Naive thymus-derived CD4-positive, alpha-beta T cell (primary cell): ENCODE results near the gene INTU. TPM values are rescaled to one million over a fixed set of nuclear protein-coding genes. Genes with fewer than 3 reads are reported as not detected.
A peak's percentile ranks its signal among the peaks of the same experiment; 100 is the strongest.
"Not testable (repeated sequence)": the region's sequence is repeated elsewhere in the genome, so short reads cannot be mapped to it uniquely, and the experiment has no call there.

Experiments
- ATAC-seq: fragments of 150-1000 bp; cut with Tn5 transposase; 2 replicates; pipeline ENCODE4 v1.10.0; 2021; ENCODE audit warnings: mild to moderate bottlenecking, moderate library complexity
- CTCF ChIA-PET: fragments of 350-600 bp; sonication (Branson Sonifier 250); formaldehyde crosslinking; loops from one replicate; lab custom pipeline; 2021; ENCODE audit warnings: antibody characterized with exemption; lab: Charles Lee
- POLR2A ChIA-PET: fragments of 350-600 bp; sonication (Branson Sonifier 250); formaldehyde crosslinking; loops from one replicate; lab custom pipeline; 2021; ENCODE audit warnings: antibody characterized with exemption, inconsistent platforms; lab: Charles Lee
- DNase-seq, 9 donors: peaks; one replicate each; pipeline versions ENCODE4 v3.0.0 to v3.0.0-alpha.2; 2020 to 2022; ENCODE audit warnings: mixed read lengths in 1 of 9
- H3K27ac ChIP-seq: one replicate; pipeline ENCODE4 v1.7.0; 2013; ENCODE audit warnings: mild to moderate bottlenecking, low read depth, low read length, moderate library complexity
- H3K27me3 ChIP-seq, 2 donors: one replicate each; pipeline ENCODE4 v1.7.0; 2013; ENCODE audit warnings: low read length in 2 of 2, mild to moderate bottlenecking in 2 of 2, moderate library complexity in 2 of 2; ENCODE audit not compliant: control insufficient read depth in 2 of 2, insufficient read depth in 2 of 2
- H3K36me3 ChIP-seq, 3 experiments: 1 replicate in 2 of 3; 2 replicates in 1 of 3; pipeline ENCODE4 v1.7.0; 2013; ENCODE audit warnings: low read length in 3 of 3, mild to moderate bottlenecking in 3 of 3, moderate library complexity in 1 of 3; ENCODE audit not compliant: insufficient read depth in 3 of 3, control insufficient read depth in 2 of 3
- H3K4me1 ChIP-seq, 2 donors: one replicate each; pipeline ENCODE4 v1.7.0; 2013; ENCODE audit warnings: low read length in 2 of 2, mild to moderate bottlenecking in 2 of 2, moderate library complexity in 1 of 2; ENCODE audit not compliant: control insufficient read depth in 2 of 2, insufficient read depth in 2 of 2
- H3K4me3 ChIP-seq: 2 replicates; pipeline ENCODE4 v1.7.0; 2013; ENCODE audit warnings: mild to moderate bottlenecking, low read length
- H3K9me3 ChIP-seq, 3 experiments: 1 replicate in 2 of 3; 2 replicates in 1 of 3; pipeline ENCODE4 v1.7.0; 2013; ENCODE audit warnings: low read length in 3 of 3; ENCODE audit not compliant: control insufficient read depth in 2 of 3
- H3K27ac Mint-ChIP-seq, 9 donors: one replicate each; pipeline ENCODE4 v1.8.0; 2020 to 2022; ENCODE audit warnings: mixed read lengths in 9 of 9, mild to moderate bottlenecking in 8 of 9, moderate library complexity in 5 of 9, inconsistent platforms in 2 of 9
- H3K27me3 Mint-ChIP-seq, 5 donors: one replicate each; pipeline ENCODE4 v1.8.0; 2021 to 2022; ENCODE audit warnings: mixed read lengths in 5 of 5, mild to moderate bottlenecking in 1 of 5
- H3K36me3 Mint-ChIP-seq, 5 donors: one replicate each; pipeline ENCODE4 v1.8.0; 2020 to 2022; ENCODE audit warnings: mixed read lengths in 5 of 5, mild to moderate bottlenecking in 3 of 5, inconsistent platforms in 1 of 5
- H3K4me1 Mint-ChIP-seq, 7 donors: one replicate each; pipeline ENCODE4 v1.8.0; 2020 to 2022; ENCODE audit warnings: mixed read lengths in 7 of 7, mild to moderate bottlenecking in 3 of 7, inconsistent platforms in 1 of 7
- H3K4me3 Mint-ChIP-seq, 10 donors: one replicate each; pipeline ENCODE4 v1.8.0; 2020 to 2022; ENCODE audit warnings: mild to moderate bottlenecking in 10 of 10, mixed read lengths in 10 of 10, moderate library complexity in 6 of 10, inconsistent platforms in 2 of 10
- H3K9me3 Mint-ChIP-seq, 11 donors: one replicate each; pipeline ENCODE4 v1.8.0; 2020 to 2022; ENCODE audit warnings: mixed read lengths in 11 of 11, mild to moderate bottlenecking in 4 of 11, inconsistent platforms in 1 of 11, moderate library complexity in 1 of 11
- intact Hi-C, 2 donors: fragments of 100-400 bp; cut with micrococcal nuclease; formaldehyde crosslinking; loops; one replicate each; pipeline ENCODE4 v1.15.1; 2023
- polyA plus RNA-seq, 2 donors: library from polyadenylated mRNA; unstranded; fragments of 300-500 nt; fragmentation: Illumina TruSeq; gene quantifications; one replicate each; pipeline ENCODE4 v1.2.3, GENCODE V29; 2021
- total RNA-seq, 6 experiments: library from RNA in 5 of 6; stranded (reverse) in 5 of 6; gene quantifications; 1 replicate in 5 of 6; 2 replicates in 1 of 6; pipeline ENCODE4 v1.2.3 and lab custom pipeline; 2021 to 2026

Gene INTU
- total and polyA plus RNA-seq, 7 experiments from 2014 or later: 0.14 to 0.22 TPM; not detected in 5

DNA sequence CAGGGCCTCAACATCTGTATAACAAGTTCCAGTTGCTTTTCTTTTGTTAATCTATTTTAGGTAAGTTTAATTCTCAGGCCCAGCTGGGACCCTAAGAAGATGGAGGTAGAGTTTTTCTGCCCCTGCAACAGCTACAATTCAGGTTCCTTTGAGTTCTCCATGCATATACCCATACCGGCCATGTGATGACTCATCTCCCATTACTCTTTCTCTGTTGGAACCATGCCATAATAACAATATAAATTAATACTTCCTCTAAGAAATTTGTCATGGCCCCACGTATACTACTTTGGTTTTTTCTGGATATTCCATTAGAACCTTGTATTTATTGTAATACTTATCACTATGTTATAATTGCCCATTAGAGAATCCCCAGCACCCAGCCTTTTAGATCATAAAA is 1.3 kb upstream of the INTU start:
- no peak overlapping the region for H3K27ac ChIP-seq
- H3K9me3 ChIP-seq: no peaks in the 10 kb centered on the region
- ChIA-PET POLR2A (no interaction called here), CTCF (no interaction called here)
- H3K27me3 Mint-ChIP-seq: peaks cover 48 to 70% (median 62%) of the 10 kb centered on the region in 5 donors
- ATAC-seq (no peak), DNase-seq (no peak)
- no peak overlapping the region for H3K4me3 ChIP-seq
- peaks cover 0 to 4% of the 10 kb centered on the region in 2 donors for H3K27me3 ChIP-seq
- H3K36me3 Mint-ChIP-seq: no peaks in the 10 kb centered on the region
- intact Hi-C loops: no loop called here
- no peak overlapping the region for H3K4me3 Mint-ChIP-seq
- H3K4me1 Mint-ChIP-seq: peaks cover 8 to 16% (median 13%) of the 10 kb centered on the region in 7 donors
- H3K4me1 ChIP-seq: no peaks in the 10 kb centered on the region
- H3K36me3 ChIP-seq: no peaks in the 10 kb centered on the region
- H3K9me3 Mint-ChIP-seq: peaks cover 0 to 4% (median 0%) of the 10 kb centered on the region in 11 donors
- H3K27ac Mint-ChIP-seq: no peak overlapping the region

DNA sequence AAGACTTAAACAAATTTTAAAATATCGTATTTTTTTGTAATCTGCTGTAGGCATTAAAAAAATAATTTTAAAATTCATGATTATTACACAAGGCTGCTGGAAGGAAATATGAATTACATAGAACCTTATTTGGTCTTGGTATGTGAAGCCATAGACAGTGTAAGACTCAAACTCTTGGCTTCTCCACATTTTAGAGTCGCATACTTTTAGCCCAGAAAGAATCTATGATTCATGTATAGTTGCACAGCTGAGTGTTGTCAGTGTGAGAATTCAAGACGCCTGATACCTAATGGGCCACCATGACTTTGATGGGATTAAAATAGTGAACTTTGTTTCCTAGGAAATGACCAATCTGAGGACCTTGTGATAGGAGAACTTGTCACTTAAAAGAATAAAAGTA is 1.4 kb downstream of the INTU start:
- Mint-ChIP-seq H3K27me3 (peaks cover 38 to 60% (median 42%) of the 10 kb centered on the region in 5 donors), H3K36me3 (no peaks in the 10 kb centered on the region), H3K27ac (no peak overlapping the region), H3K9me3 (peaks cover 0 to 7% (median 0%) of the 10 kb centered on the region in 11 donors), H3K4me3 (no peak overlapping the region), H3K4me1 (peaks cover 8 to 16% (median 13%) of the 10 kb centered on the region in 7 donors)
- H3K27me3 ChIP-seq: peaks cover 0 to 4% of the 10 kb centered on the region in 2 donors
- H3K27ac ChIP-seq: no peak overlapping the region
- H3K4me1 ChIP-seq: no peaks in the 10 kb centered on the region
- ChIA-PET POLR2A (no interaction called here), CTCF (no interaction called here)
- no peaks in the 10 kb centered on the region for H3K36me3 ChIP-seq
- intact Hi-C loops: no loop called here
- H3K4me3 ChIP-seq: no peak overlapping the region
- H3K9me3 ChIP-seq: no peaks in the 10 kb centered on the region
- ATAC-seq (no peak), DNase-seq (no peak)

DNA sequence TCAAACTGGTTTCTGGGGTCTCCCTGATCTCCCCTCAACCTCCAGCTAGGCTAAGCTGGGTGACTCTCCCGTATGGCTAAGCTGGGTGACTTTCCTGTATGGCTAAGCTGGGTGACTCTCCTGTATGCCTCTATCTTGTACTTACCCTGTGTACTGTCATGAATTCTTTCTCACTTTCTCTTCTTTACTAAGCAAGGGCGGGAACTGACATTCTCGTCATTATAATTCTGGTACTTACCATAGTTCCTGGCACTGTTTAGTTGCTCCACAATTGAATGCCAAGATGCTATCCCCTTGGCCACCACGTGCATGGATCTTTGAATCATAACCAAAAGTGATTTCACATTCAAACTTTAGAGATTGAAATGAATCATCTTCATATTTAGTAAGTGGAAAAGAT is 8.8 kb downstream of the INTU start:
- ChIA-PET CTCF (no interaction called here), POLR2A (no interaction called here)
- Histone ChIP-seq H3K36me3 (no peaks in the 10 kb centered on the region), H3K9me3 (no peaks in the 10 kb centered on the region), H3K4me1 (no peaks in the 10 kb centered on the region), H3K27ac (no peak overlapping the region), H3K27me3 (no peaks in the 10 kb centered on the region), H3K4me3 (no peak overlapping the region)
- H3K4me1 Mint-ChIP-seq: no peaks in the 10 kb centered on the region
- intact Hi-C loops: no loop called here
- ATAC-seq (no peak), DNase-seq (no peak)
- no peaks in the 10 kb centered on the region for H3K36me3 Mint-ChIP-seq
- H3K4me3 Mint-ChIP-seq: no peak overlapping the region
- H3K27ac Mint-ChIP-seq: no peak overlapping the region
- peaks cover 0 to 4% (median 0%) of the 10 kb centered on the region in 11 donors for H3K9me3 Mint-ChIP-seq
- H3K27me3 Mint-ChIP-seq: peaks cover 4 to 24% (median 12%) of the 10 kb centered on the region in 5 donors

DNA sequence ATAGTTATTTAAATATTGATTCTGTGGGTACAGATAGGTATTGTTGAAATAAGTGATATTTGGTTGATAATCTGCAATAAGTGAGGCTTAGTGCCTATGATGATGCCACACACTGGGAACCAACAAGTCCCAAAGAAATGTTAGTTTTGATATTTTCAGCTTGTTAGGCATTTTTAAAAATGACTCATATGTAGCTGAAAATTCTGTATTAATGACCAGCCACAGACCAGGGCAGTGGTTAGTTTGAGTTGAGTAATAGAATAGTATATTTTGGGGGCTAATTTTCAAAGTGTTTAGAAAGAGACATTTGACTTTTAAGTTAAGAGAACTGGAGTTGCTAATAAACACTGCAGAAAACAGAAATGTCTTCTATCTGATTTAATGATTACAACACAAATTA is 9.4 kb downstream of the INTU start:
- Histone ChIP-seq H3K4me1 (no peaks in the 10 kb centered on the region), H3K9me3 (no peaks in the 10 kb centered on the region), H3K4me3 (no peak overlapping the region), H3K36me3 (no peaks in the 10 kb centered on the region), H3K27me3 (no peaks in the 10 kb centered on the region), H3K27ac (no peak overlapping the region)
- no peak overlapping the region for H3K4me3 Mint-ChIP-seq
- H3K9me3 Mint-ChIP-seq: peaks cover 0 to 4% (median 0%) of the 10 kb centered on the region in 11 donors
- H3K27me3 Mint-ChIP-seq: peaks cover 4 to 20% (median 10%) of the 10 kb centered on the region in 5 donors
- CTCF ChIA-PET: no interaction called here
- DNase-seq: no peak
- no peaks in the 10 kb centered on the region for H3K4me1 Mint-ChIP-seq
- H3K36me3 Mint-ChIP-seq: no peaks in the 10 kb centered on the region
- ATAC-seq: no peak
- POLR2A ChIA-PET: no interaction called here
- H3K27ac Mint-ChIP-seq: no peak overlapping the region
- intact Hi-C loops: no loop called here

DNA sequence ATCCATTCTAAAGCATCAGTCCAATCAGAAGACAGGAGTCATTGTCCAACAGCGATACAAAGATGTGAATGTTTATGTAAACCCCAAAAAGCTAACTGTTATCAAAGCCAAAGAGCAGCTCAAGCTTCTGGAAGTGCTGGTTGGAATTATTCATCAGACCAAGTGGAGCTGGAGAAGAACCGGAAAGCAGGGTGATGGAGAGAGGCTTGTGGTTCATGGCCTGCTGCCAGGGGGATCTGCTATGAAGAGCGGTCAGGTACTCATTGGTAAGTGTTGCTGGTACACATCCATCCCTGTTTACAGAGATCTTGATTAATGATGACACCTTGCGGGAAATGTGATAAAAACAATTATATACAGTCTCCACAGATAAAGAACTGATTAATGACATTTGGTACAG is 11.0 kb downstream of the INTU start:
- H3K4me3 ChIP-seq: no peak overlapping the region
- intact Hi-C loops: no loop called here
- no peaks in the 10 kb centered on the region for H3K27me3 ChIP-seq
- DNase-seq (no peak), ATAC-seq (no peak)
- no peaks in the 10 kb centered on the region for H3K9me3 ChIP-seq
- peaks cover 0 to 4% (median 0%) of the 10 kb centered on the region in 11 donors for H3K9me3 Mint-ChIP-seq
- no peaks in the 10 kb centered on the region for H3K36me3 ChIP-seq
- H3K27ac Mint-ChIP-seq: no peak overlapping the region
- no peak overlapping the region for H3K27ac ChIP-seq
- H3K4me1 Mint-ChIP-seq: no peaks in the 10 kb centered on the region
- H3K27me3 Mint-ChIP-seq: peaks cover 2 to 20% (median 10%) of the 10 kb centered on the region in 5 donors
- H3K36me3 Mint-ChIP-seq: no peaks in the 10 kb centered on the region
- ChIA-PET POLR2A (no interaction called here), CTCF (no interaction called here)
- no peak overlapping the region for H3K4me3 Mint-ChIP-seq
- no peaks in the 10 kb centered on the region for H3K4me1 ChIP-seq

DNA sequence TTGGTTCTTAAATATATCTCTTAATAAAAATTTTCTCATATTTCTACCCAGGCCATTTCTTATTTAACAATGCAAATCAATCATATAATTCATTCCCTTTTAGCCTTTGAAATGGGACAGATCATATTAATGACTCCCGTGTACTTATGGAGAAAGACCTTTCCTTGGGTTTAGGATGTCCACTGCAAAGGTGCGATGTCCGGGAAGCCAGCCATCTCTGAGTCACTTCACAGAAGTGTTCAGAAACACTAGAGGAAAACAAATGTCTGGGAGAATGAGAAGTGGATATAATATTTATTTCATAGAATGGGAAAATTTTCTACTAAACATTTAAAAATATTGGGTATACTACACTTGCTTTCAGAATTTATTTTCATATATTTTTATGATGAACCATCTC is 15.3 kb downstream of the INTU start:
- ChIA-PET POLR2A (no interaction called here), CTCF (no interaction called here)
- Mint-ChIP-seq H3K36me3 (no peaks in the 10 kb centered on the region), H3K4me1 (no peaks in the 10 kb centered on the region), H3K27ac (no peak overlapping the region), H3K9me3 (no peaks in the 10 kb centered on the region), H3K27me3 (peaks cover 0 to 7% (median 4%) of the 10 kb centered on the region in 5 donors), H3K4me3 (no peak overlapping the region)
- H3K36me3 ChIP-seq: no peaks in the 10 kb centered on the region
- H3K27ac ChIP-seq: no peak overlapping the region
- H3K27me3 ChIP-seq: no peaks in the 10 kb centered on the region
- H3K4me1 ChIP-seq: no peaks in the 10 kb centered on the region
- no peaks in the 10 kb centered on the region for H3K9me3 ChIP-seq
- ATAC-seq: no peak
- no peak for DNase-seq
- intact Hi-C loops: no loop called here
- H3K4me3 ChIP-seq: no peak overlapping the region

DNA sequence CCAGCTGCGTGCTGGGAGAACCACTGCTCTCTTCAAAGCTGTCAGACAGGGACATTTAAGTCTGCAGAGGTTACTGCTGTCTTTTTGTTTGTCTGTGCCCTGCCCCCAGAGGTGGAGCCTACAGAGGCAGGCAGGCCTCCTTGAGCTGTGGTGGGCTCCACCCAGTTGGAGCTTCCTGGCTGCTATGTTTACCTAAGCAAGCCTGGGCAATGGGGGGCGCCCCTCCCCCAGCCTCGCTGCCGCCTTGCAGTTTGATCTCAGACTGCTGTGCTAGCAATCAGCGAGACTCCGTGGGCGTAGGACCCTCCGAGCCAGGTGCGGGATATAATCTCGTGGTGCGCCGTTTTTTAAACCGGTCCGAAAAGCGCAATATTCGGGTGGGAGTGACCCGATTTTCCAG is 22.8 kb downstream of the INTU start:
- H3K4me3 Mint-ChIP-seq: peak overlapping the region in 2 of 10 donors; percentile 52 to 74
- DNase-seq: not testable (repeated sequence)

More for the DNA sequence above, 22.8 kb downstream of the INTU start:
- H3K27ac ChIP-seq, ATAC-seq, H3K36me3 ChIP-seq, H3K4me1 ChIP-seq, H3K27ac Mint-ChIP-seq, H3K27me3 ChIP-seq, H3K9me3 Mint-ChIP-seq, intact Hi-C loops, H3K9me3 ChIP-seq, H3K4me1 Mint-ChIP-seq, CTCF ChIA-PET, H3K4me3 ChIP-seq, H3K27me3 Mint-ChIP-seq, POLR2A ChIA-PET, H3K36me3 Mint-ChIP-seq: not testable (repeated sequence)
